GM18861 (cell line): Measurements from ENCODE around the gene FARP1.
"Not testable (repeated sequence)": the region's sequence is repeated elsewhere in the genome, so short reads cannot be mapped to it uniquely, and the experiment has no call there.

Experiments
- ATAC-seq: cut with Tn5 transposase; IDR thresholded peaks from one replicate; pipeline ENCODE4 v1.9.1; 2021; ENCODE audit not compliant: unreplicated experiment

The FARP1 gene

GRCh38 chr13:98411617-98412265, 268.8 kb downstream of the FARP1 start:
- ATAC-seq: no peak

DNA sequence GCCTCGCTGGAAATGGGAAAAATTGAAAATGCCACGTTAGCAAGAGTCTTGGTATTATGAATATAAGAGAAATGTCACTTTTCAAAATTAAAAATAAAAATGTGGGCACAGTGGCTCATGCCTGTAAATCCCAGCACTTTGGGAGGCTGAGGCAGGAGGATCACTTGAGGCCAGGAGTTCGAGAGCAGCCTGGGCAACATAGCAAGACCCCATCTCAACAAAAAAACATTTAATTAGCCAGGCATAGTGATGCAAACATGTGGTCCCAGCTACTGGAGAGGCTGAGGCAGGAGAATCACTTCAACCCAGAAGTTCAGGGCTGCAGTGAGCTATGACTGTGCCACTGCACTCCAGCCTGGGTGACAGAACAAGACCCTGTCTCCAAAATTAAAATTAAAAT, 270.4 kb downstream of the FARP1 start:
- ATAC-seq: not testable (repeated sequence)

DNA sequence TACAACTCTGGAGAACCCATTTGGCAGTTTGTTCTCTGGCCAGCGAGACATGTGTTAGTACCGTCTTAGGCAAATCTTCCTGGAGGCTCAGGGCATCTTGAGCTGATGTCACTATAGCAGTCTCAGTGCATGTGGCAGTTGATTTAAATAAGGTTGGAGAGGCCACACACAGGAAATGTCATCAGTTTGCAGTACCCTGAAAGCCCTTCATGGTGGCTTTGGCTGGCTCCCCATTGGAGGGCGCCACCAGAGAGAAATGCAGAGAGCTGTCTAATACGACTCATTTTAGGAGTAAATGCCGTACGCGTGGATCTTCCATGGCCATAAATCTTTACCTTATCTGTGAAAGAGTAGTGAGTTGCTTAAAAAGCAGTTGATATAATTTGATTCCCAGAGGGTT, 270.9 kb downstream of the FARP1 start:
- ATAC-seq: no peak

DNA sequence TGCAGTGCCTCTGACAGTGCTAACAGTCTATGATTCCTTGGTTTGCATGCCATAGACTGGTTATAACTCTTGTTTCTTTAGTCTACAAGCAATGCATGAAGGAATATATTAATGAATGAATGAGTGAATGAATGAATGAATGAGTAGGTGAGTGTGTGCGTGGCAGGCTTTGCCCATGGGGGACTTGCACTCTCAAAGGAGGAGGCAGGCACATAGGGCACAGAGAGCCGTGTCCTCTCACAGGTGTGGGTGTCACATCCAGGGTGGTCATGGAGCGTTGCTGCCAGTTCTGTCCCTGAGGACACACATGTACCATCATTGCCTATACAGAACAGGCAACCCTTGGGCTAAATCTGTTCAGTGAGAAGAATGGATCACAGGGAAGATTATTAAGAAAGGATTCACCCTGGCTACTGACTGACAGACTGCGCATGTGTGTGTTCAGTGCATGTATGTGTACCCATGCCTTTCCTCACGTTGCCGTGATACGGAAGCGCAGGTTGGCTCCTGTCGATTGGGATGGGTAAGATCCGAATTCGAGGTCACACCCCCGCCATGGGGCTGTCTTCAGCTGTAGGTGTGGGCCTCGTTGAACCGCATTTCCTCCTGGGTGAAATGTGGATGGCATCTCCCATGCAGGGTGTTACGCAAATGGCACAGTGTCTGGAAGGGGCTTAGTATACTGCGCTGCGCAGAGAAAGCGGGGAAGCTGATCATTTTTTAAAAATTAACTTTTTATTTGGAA, 272.6 kb downstream of the FARP1 start:
- ATAC-seq: no peak

DNA sequence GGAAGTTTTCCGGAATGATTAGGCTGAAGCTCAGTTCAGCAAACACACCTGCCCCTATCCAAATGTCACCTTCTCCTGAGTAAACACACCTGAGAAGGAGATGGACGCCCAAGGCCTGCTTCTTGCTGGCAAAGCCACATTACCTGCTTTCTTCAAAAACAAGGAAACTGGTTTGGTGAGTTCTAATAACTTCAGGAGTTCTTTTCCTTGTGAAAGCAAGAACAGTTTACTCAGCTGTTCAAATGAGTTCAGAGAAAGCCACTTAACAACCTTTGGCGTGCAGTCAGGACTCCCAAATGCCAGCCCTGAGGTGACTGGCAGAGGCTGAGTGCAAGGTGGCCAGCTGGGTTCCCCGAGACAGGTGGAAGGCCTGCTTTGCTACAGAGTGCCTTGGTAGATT, 273.5 kb downstream of the FARP1 start:
- no peak for ATAC-seq

- no peak for ATAC-seq
Observed at GRCh38 chr13:98419786-98420553, 277.1 kb downstream of the FARP1 start.

DNA sequence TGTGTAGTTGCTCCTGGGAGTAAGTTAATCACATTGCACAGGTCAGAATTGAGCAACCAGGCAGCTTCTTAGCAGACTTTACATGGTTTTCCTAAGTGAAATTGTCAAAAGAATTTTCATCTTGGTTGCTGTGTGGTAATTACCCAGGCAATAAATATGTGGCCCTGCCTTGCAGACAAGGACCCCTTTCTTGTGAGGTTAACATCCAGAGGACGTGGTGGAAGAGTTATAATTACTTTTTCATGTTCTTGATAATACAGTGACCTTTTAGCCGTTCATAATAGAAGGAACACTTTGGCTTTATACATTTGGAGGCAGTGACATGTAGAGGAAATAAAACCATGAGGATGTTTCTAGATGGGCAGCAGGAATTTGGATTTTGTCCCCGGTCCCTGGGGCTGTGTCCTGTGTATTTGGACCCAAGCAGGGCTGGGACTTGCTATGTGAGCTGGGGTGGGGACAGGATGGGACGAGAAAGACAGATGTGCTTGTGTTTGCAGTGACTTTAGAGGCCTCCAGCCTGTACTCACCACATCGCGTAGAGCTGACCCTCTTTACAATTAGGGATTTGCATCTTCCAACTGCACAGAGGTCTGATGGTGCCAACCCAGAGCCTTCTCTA, 277.8 kb downstream of the FARP1 start:
- ATAC-seq: no peak

- ATAC-seq: no peak
Observed at GRCh38 chr13:98422046-98422445, 279.2 kb downstream of the FARP1 start.

GRCh38 chr13:98423417-98423816, 280.5 kb downstream of the FARP1 start:
- no peak for ATAC-seq

- ATAC-seq: no peak
Observed at GRCh38 chr13:98427331-98427995, 284.6 kb downstream of the FARP1 start.

- no peak for ATAC-seq
Observed at GRCh38 chr13:98428256-98428966, 285.5 kb downstream of the FARP1 start.

GRCh38 chr13:98429081-98429480, 286.2 kb downstream of the FARP1 start:
- ATAC-seq: no peak

- no peak for ATAC-seq
Observed at GRCh38 chr13:98429531-98429930, 286.6 kb downstream of the FARP1 start.

DNA sequence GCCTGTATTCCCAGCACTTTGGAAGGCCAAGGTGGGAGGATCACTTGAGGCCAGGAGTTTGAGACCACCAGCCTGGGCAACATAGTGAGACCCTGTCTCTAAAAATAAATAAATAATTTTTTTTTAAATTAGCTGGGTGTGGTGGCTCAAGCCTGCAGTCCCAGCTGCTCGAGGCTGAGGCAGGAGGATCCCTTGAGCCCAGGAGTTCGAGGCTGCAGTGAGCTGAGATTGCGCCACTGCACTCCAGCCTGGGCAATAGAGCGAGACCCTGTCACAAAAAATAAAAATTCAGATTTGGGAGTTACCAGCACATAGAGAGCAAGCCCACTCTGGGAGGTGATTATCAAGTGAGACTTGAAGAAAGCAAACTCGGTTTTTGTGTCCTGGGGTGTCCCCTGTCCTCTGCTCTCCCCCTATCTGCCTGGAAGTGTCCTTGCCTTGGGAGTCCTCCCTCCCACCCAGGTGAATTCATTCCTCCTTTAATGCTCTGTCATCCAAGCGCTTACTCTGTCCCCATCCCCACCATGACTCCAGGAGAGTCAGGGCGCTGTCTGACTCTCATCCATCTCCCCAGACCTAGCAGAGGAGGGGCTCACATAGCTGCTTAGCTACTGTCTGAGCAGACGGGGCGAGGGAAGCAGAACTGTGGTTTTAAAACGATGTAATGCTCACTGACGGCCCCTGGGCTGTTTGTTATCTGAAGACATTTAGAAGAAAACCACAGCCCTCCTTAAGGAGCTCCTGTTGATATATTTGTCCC, 287.3 kb downstream of the FARP1 start:
- no peak for ATAC-seq

- ATAC-seq: no peak
Observed at GRCh38 chr13:98432638-98433037, 289.7 kb downstream of the FARP1 start.

DNA sequence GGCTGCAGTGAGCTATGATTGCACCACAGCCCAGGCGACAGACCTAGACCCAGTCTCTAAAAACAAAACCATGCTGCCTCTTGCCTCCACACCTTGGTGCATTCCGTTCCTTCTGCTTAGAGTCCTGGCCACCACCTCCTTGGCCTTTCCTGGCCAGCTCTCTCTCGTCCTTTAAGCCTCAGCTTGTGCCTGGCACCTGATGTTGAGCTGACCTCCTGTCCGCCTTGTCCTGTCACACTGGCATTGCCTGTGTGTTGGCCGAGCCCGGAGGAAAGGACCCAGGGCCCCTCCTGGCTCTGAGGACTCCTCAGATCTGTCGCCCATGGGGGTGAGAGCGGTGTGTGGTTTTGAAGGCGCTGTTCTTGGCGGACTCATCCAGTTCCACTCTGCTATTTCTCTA, 290.8 kb downstream of the FARP1 start:
- no peak for ATAC-seq

- no peak for ATAC-seq
Observed at GRCh38 chr13:98434060-98434459, 291.2 kb downstream of the FARP1 start.

DNA sequence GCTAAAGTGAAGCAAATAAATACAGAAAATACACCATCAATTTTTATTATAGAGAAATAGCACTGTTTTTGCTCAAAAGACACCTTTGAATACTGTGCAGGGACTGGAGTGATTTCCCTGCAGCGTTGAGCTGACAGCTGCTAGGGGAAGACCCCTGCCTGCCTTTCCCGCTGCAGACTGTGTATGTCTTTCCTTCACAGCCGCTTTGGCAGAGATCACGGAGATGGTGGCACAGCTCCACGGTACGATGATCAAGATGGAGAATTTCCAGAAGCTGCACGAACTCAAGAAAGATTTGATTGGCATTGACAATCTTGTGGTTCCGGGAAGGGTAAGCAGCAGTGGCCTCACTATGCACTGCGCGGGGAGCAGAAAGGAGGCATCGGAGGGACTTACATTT, 292.5 kb downstream of the FARP1 start:
- ATAC-seq: no peak

DNA sequence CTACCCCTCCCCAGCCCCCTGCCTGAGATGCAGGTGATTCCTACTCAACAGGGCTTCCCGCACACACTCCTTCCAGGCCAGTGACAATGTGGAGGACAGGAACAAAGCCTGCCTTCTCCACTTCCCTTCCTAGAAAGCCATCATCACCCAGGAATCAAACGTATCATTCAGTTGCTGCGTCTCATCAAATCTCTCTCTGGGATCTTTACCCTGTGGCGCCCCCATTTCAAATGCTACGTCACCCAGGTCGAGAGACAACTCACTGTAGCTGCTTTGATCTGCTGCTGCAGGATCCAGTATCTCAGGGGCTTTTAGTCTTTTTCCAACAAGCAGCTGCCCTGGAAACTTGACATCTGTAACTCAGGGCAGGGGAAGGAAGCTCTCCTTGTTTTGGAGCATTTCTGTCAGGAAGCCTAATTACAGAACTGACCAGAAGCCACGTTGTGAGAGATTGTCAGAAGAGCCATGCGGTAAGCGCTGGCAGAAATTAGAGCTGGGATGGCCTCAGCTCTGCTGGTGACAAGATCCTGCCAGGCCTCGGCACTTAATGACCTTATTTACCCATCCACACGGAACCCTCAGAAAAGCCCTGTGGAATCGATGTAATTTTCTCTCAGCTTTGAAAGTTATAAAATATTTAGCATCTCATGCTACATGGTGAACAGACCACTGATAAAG, 293.5 kb downstream of the FARP1 start:
- ATAC-seq: no peak
